PC-3 (cell line): Measurements from ENCODE around the gene TMEM163. TPM values are rescaled to one million over a fixed set of nuclear protein-coding genes. Genes with fewer than 3 reads are reported as not detected.

ENCODE experiments used
- ATAC-seq: fragments of 200-7000 bp; cut with Tn5 transposase; 2 replicates; pipeline ENCODE4 v1.9.1; 2020; ENCODE audit warnings: mild to moderate bottlenecking, moderate library complexity
- BruUV-seq: library from RNA; stranded (reverse); fragments of 400-500 nt; replicated peaks from 2 replicates; lab custom pipeline; 2021; lab: Mats Ljungman, UMichigan
- CTCF ChIA-PET: fragments of 300-600 bp; sonication (Branson Sonifier 250); formaldehyde crosslinking; loops from one replicate; lab custom pipeline; 2022; ENCODE audit warnings: antibody characterized with exemption; lab: Charles Lee
- POLR2A ChIA-PET: fragments of 300-600 bp; sonication (Branson Sonifier 250); formaldehyde crosslinking; loops from one replicate; lab custom pipeline; 2022; ENCODE audit warnings: antibody characterized with exemption; ENCODE audit not compliant: unreplicated experiment; lab: Charles Lee
- DNase-seq: peaks from one replicate; pipeline ENCODE4 v3.0.0-alpha.2; 2015
- H2AFZ ChIP-seq: fragments of 300-600 bp; sonication (generic); 2 replicates; pipeline ENCODE4 v1.6.0; 2016; ENCODE audit warnings: antibody characterized with exemption, low read length
- H3F3A ChIP-seq: fragments of 300-600 bp; sonication (generic); one replicate; pipeline ENCODE4 v1.6.0; 2017; ENCODE audit warnings: antibody characterized with exemption, low read length, control low read depth, mild to moderate bottlenecking; ENCODE audit not compliant: unreplicated experiment
- H3K27ac ChIP-seq: fragments of 300-600 bp; sonication (generic); 2 replicates; pipeline ENCODE4 v1.5.1; 2016; ENCODE audit warnings: mild to moderate bottlenecking, low read length
- H3K27me3 ChIP-seq: fragments of 300-600 bp; sonication (generic); 2 replicates; pipeline ENCODE4 v1.6.1; 2016; ENCODE audit warnings: low read length, mixed read lengths
- H3K36me3 ChIP-seq: fragments of 300-600 bp; sonication (generic); 2 replicates; pipeline ENCODE4 v1.6.1; 2016; ENCODE audit warnings: low read depth, mixed run types, low read length, mixed read lengths
- H3K4me1 ChIP-seq: fragments of 300-600 bp; sonication (generic); 2 replicates; pipeline ENCODE4 v1.5.1; 2016; ENCODE audit warnings: low read length; ENCODE audit not compliant: insufficient read depth
- H3K4me2 ChIP-seq: fragments of 300-600 bp; sonication (generic); 2 replicates; pipeline ENCODE4 v1.6.0; 2016; ENCODE audit warnings: low read length
- H3K4me3 ChIP-seq: fragments of 300-600 bp; sonication (generic); 2 replicates; pipeline ENCODE4 v1.5.1; 2016; ENCODE audit warnings: mild to moderate bottlenecking, low read length, mixed read lengths
- H3K79me2 ChIP-seq: fragments of 300-600 bp; sonication (generic); 2 replicates; pipeline ENCODE4 v1.6.1; 2017; ENCODE audit warnings: low read length, mixed read lengths
- H3K9ac ChIP-seq: fragments of 300-600 bp; sonication (generic); 2 replicates; pipeline ENCODE4 v1.6.0; 2016; ENCODE audit warnings: mild to moderate bottlenecking, low read length
- H3K9me2 ChIP-seq: fragments of 300-600 bp; sonication (generic); replicated peaks from 2 replicates; pipeline ENCODE4 v1.6.1; 2016; ENCODE audit warnings: mixed run types, low read length, mixed read lengths
- H3K9me3 ChIP-seq: fragments of 300-600 bp; sonication (generic); 2 replicates; pipeline ENCODE4 v1.6.1; 2016; ENCODE audit warnings: low read length, mixed read lengths
- H4K20me1 ChIP-seq: fragments of 300-600 bp; sonication (generic); 2 replicates; pipeline ENCODE4 v1.6.1; 2016; ENCODE audit warnings: low read length, mixed read lengths
- EZH2 ChIP-seq: fragments of 300-600 bp; sonication (generic); IDR thresholded peaks from one replicate; pipeline ENCODE4 v1.6.1; 2017; ENCODE audit warnings: antibody characterized with exemption, mild to moderate bottlenecking, low read length; ENCODE audit not compliant: unreplicated experiment
- EZH2phosphoT487 ChIP-seq: fragments of 300-600 bp; sonication (generic); IDR thresholded peaks from 2 replicates; pipeline ENCODE4 v1.6.1; 2018; ENCODE audit warnings: mild to moderate bottlenecking, antibody characterized with exemption, low read length, borderline replicate concordance
- intact Hi-C: fragments of 100-400 bp; cut with micrococcal nuclease; formaldehyde crosslinking; loops from 2 replicates; pipeline ENCODE4 v1.9.0; 2023
- total RNA-seq: library from RNA; depleted of rRNA; stranded (reverse); fragments of >200 nt; gene quantifications from 2 replicates; pipeline ENCODE4 v1.2.3, GENCODE V29; 2014
- TF ChIP-seq, protein P1 (sequence below): fragments of 300-600 bp; sonication (generic); conservative IDR thresholded peaks from 2 replicates; pipeline ENCODE4 v1.5.1; 2017; ENCODE audit warnings: antibody characterized with exemption, low read depth, mild to moderate bottlenecking, low read length

The TMEM163 gene
- total RNA-seq, 1 experiment from 2014 or later, result 0.47 TPM

GRCh38 chr2:134460583-134460998 is 258.2 kb downstream of the TMEM163 start:
- peak; percentile 75 for DNase-seq
- ChIA-PET POLR2A (no interaction called here), CTCF (interaction anchor here (0.6 to 1.5 kb wide), 7 partner anchors 9 to 574 kb away, joined by 3 to 5 read pairs (median 4); partner anchors contain the start of gene CCNT2)
- peak; percentile 94 for ATAC-seq
- Histone ChIP-seq H3K9me3 (no peaks in the 10 kb centered on the region), H3K79me2 (no peaks in the 10 kb centered on the region), H3K4me2 (no peak overlapping the region), H3K27me3 (no peaks in the 10 kb centered on the region), H3K4me3 (no peak overlapping the region), H3K9me2 (no peaks in the 10 kb centered on the region), H3K9ac (no peak overlapping the region), H3K4me1 (no peaks in the 10 kb centered on the region), H2AFZ (no peak overlapping the region), H4K20me1 (no peaks in the 10 kb centered on the region), H3F3A (no peaks in the 10 kb centered on the region), H3K27ac (no peak overlapping the region), H3K36me3 (no peaks in the 10 kb centered on the region)
- intact Hi-C loops, result loop anchor here (2.0 kb wide), 1 partner anchor 438 kb away; no protein-coding TSS in a partner anchor
- no TSS peak for BruUV-seq
- TF ChIP-seq EZH2 (no peak), EZH2phosphoT487 (no peak)
- TF ChIP-seq, protein P1, sequence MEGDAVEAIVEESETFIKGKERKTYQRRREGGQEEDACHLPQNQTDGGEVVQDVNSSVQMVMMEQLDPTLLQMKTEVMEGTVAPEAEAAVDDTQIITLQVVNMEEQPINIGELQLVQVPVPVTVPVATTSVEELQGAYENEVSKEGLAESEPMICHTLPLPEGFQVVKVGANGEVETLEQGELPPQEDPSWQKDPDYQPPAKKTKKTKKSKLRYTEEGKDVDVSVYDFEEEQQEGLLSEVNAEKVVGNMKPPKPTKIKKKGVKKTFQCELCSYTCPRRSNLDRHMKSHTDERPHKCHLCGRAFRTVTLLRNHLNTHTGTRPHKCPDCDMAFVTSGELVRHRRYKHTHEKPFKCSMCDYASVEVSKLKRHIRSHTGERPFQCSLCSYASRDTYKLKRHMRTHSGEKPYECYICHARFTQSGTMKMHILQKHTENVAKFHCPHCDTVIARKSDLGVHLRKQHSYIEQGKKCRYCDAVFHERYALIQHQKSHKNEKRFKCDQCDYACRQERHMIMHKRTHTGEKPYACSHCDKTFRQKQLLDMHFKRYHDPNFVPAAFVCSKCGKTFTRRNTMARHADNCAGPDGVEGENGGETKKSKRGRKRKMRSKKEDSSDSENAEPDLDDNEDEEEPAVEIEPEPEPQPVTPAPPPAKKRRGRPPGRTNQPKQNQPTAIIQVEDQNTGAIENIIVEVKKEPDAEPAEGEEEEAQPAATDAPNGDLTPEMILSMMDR, result peak; percentile 83

GRCh38 chr2:134459706-134460406 is 258.9 kb downstream of the TMEM163 start:
- Histone ChIP-seq H3K79me2 (no peaks in the 10 kb centered on the region), H3K27me3 (no peaks in the 10 kb centered on the region), H3K9me3 (no peaks in the 10 kb centered on the region), H3K4me3 (no peak overlapping the region), H3K27ac (no peak overlapping the region), H3F3A (no peaks in the 10 kb centered on the region), H3K36me3 (no peaks in the 10 kb centered on the region), H3K9me2 (no peaks in the 10 kb centered on the region), H3K4me1 (no peaks in the 10 kb centered on the region), H3K4me2 (no peak overlapping the region), H2AFZ (no peak overlapping the region), H4K20me1 (no peaks in the 10 kb centered on the region), H3K9ac (no peak overlapping the region)
- no peak; the same call in 1 of the 2 replicates for ATAC-seq
- DNase-seq, result no peak
- TF ChIP-seq EZH2 (no peak), EZH2phosphoT487 (no peak)
- TF ChIP-seq, protein P1, result no peak
- CTCF ChIA-PET, result interaction anchor here (0.6 to 1.5 kb wide), 6 partner anchors 9 to 573 kb away, joined by 3 to 5 read pairs (median 4); no protein-coding TSS in a partner anchor
- intact Hi-C loops, result loop anchor here (2.0 kb wide), 1 partner anchor 439 kb away; no protein-coding TSS in a partner anchor
- BruUV-seq, result no TSS peak
- POLR2A ChIA-PET, result no interaction called here

GRCh38 chr2:134458950-134459349 is 259.9 kb downstream of the TMEM163 start:
- no TSS peak for BruUV-seq
- H3K27ac ChIP-seq, result no peak overlapping the region
- no peaks in the 10 kb centered on the region for H3K9me2 ChIP-seq
- ATAC-seq (no peak), DNase-seq (no peak)
- no peak overlapping the region for H2AFZ ChIP-seq
- no peak overlapping the region for H3K9ac ChIP-seq
- H3K4me1 ChIP-seq, result no peaks in the 10 kb centered on the region
- no peaks in the 10 kb centered on the region for H3K79me2 ChIP-seq
- no peak overlapping the region for H3K4me2 ChIP-seq
- H3K9me3 ChIP-seq, result no peaks in the 10 kb centered on the region
- H3K4me3 ChIP-seq, result no peak overlapping the region
- no peaks in the 10 kb centered on the region for H3K36me3 ChIP-seq
- no peaks in the 10 kb centered on the region for H3K27me3 ChIP-seq
- no peaks in the 10 kb centered on the region for H4K20me1 ChIP-seq
- H3F3A ChIP-seq, result no peaks in the 10 kb centered on the region
- intact Hi-C loops, result no loop called here
- POLR2A ChIA-PET, result no interaction called here
- CTCF ChIA-PET, result no interaction called here
- TF ChIP-seq EZH2phosphoT487, result no peak
- no peak for TF ChIP-seq EZH2
- TF ChIP-seq, protein P1, result no peak
